Measurements from ENCODE around the gene DPEP3. TPM values are rescaled to one million over a fixed set of nuclear protein-coding genes. Genes with fewer than 3 reads are reported as not detected.

The DPEP3 gene
- total RNA-seq, 2 experiments from 2014 or later, result 0.10 TPM

- ChIA-PET CTCF (interaction anchor here (0.7 to 2.3 kb wide), 17 partner anchors 10 to 407 kb away, joined by 3 to 8 read pairs (median 4); partner anchors contain the start of gene LCAT), POLR2A (no interaction called here)
- no peak for DNase-seq
- Mint-ChIP-seq H3K4me1 (no peaks in the 10 kb centered on the region), H3K27ac (peak overlapping the region; percentile 60), H3K27me3 (no peaks in the 10 kb centered on the region), H3K36me3 (ENCODE audit: low read depth) (peaks cover 17% of the 10 kb centered on the region), H3K9me3 (no peaks in the 10 kb centered on the region), H3K4me3 (no peak overlapping the region)
Measured at GRCh38 chr16:67928147-67928546, 52.2 kb downstream of the DPEP3 start.

GRCh38 chr16:67927131-67927941, 53.0 kb downstream of the DPEP3 start:
- no peak for DNase-seq
- Mint-ChIP-seq H3K9me3 (no peaks in the 10 kb centered on the region), H3K27me3 (no peaks in the 10 kb centered on the region), H3K4me1 (peaks cover under 1% of the 10 kb centered on the region), H3K4me3 (no peak overlapping the region), H3K27ac (no peak overlapping the region), H3K36me3 (ENCODE audit: low read depth) (peaks cover 14% of the 10 kb centered on the region)
- CTCF ChIA-PET, result interaction anchor here (0.7 to 3.7 kb wide), 10 partner anchors 9 to 406 kb away, joined by 3 to 13 read pairs (median 4); no protein-coding TSS in a partner anchor
- POLR2A ChIA-PET, result no interaction called here

- Mint-ChIP-seq H3K9me3 (no peaks in the 10 kb centered on the region), H3K27ac (no peak overlapping the region), H3K27me3 (no peaks in the 10 kb centered on the region), H3K4me3 (no peak overlapping the region), H3K36me3 (ENCODE audit: low read depth) (peaks cover 9% of the 10 kb centered on the region), H3K4me1 (peaks cover 6% of the 10 kb centered on the region)
- no peak for DNase-seq
- CTCF ChIA-PET, result interaction anchor here (0.5 to 3.7 kb wide), 4 partner anchors 39 to 110 kb away, joined by 3 to 13 read pairs (median 4); no protein-coding TSS in a partner anchor
- POLR2A ChIA-PET, result no interaction called here
Measured at GRCh38 chr16:67926181-67926750, 54.0 kb downstream of the DPEP3 start.

Other genes starting within 250 kb of the DPEP3 start
- 10 to 100 TPM; 28.2 to 30.4 TPM for gene RANBP10, start 173.9 kb downstream of the DPEP3 start, total RNA-seq
- under 1 TPM; 0.27 to 0.33 TPM for gene TSNAXIP1, start 173.6 kb downstream of the DPEP3 start, total RNA-seq
- gene THAP11, start 138.2 kb downstream of the DPEP3 start, total RNA-seq, result 10 to 100 TPM; 37.5 to 41.7 TPM
- gene NUTF2, start 133.6 kb downstream of the DPEP3 start, total RNA-seq, result 100 to 1,000 TPM; 112 to 140 TPM
- gene CENPT, start 132.8 kb downstream of the DPEP3 start, total RNA-seq, result 10 to 100 TPM; 62.1 to 64.0 TPM
- gene EDC4, start 107.4 kb downstream of the DPEP3 start, total RNA-seq, result 100 to 1,000 TPM; 114 to 128 TPM
- gene NRN1L, start 95.6 kb downstream of the DPEP3 start, total RNA-seq, result 1 to 10 TPM; 1.5 to 2.5 TPM
- gene PSKH1, start 87.2 kb downstream of the DPEP3 start, total RNA-seq, result 10 to 100 TPM; 21.3 to 21.5 TPM
- gene CTRL, start 48.6 kb downstream of the DPEP3 start, total RNA-seq, result 1 to 10 TPM; 7.2 to 9.4 TPM
- gene PSMB10, start 43.6 kb downstream of the DPEP3 start, total RNA-seq, result 100 to 1,000 TPM; 214 to 288 TPM
- gene LCAT, start 36.4 kb downstream of the DPEP3 start, total RNA-seq, result 10 to 100 TPM; 12.9 to 15.3 TPM
- 10 to 100 TPM; 27.1 to 29.5 TPM for gene SLC12A4, start 11.9 kb downstream of the DPEP3 start, total RNA-seq
- 10 to 100 TPM; 12.4 to 14.2 TPM for gene DPEP2, start 19.0 kb upstream of the DPEP3 start, total RNA-seq
- not detected for gene DPEP2NB, start 35.4 kb upstream of the DPEP3 start, total RNA-seq
- 10 to 100 TPM; 12.9 to 14.4 TPM for gene DDX28, start 42.7 kb upstream of the DPEP3 start, total RNA-seq
- gene DUS2, start 42.8 kb upstream of the DPEP3 start, total RNA-seq, result 10 to 100 TPM; 21.5 to 23.4 TPM
- 100 to 1,000 TPM; 146 to 159 TPM for gene NFATC3, start 104.9 kb upstream of the DPEP3 start, total RNA-seq